ENCODE data around the gene SORBS1.

SORBS1 gene

GRCh38 chr10:95544783-95545500 lies 16.2 kb downstream of the SORBS1 start:
- H3K4me3 ChIP-seq (ENCODE audit: low read depth, low read length): no peak overlapping the region
- no peak for DNase-seq (ENCODE audit: low read depth)
- in situ Hi-C loops (cut with HindIII; ENCODE audit: low sequenced_read_pairs): no loop called here
- no peak for TF ChIP-seq CTCF (IDR thresholded peaks at IDR 0.05; ENCODE audit: low read depth, low read length, missing control alignments)

- H3K4me3 ChIP-seq (ENCODE audit: low read depth, low read length): no peak overlapping the region
- no peak for DNase-seq (ENCODE audit: low read depth)
- no peak for TF ChIP-seq CTCF (IDR thresholded peaks at IDR 0.05; ENCODE audit: low read depth, low read length, missing control alignments)
- in situ Hi-C loops (cut with HindIII; ENCODE audit: low sequenced_read_pairs): no loop called here
Observed at GRCh38 chr10:95543459-95543858, 17.7 kb downstream of the SORBS1 start.

GRCh38 chr10:95542761-95543160 lies 18.4 kb downstream of the SORBS1 start:
- no peak for DNase-seq (ENCODE audit: low read depth)
- no peak for TF ChIP-seq CTCF (IDR thresholded peaks at IDR 0.05; ENCODE audit: low read depth, low read length, missing control alignments)
- in situ Hi-C loops (cut with HindIII; ENCODE audit: low sequenced_read_pairs): no loop called here
- no peak overlapping the region for H3K4me3 ChIP-seq (ENCODE audit: low read depth, low read length)

GRCh38 chr10:95542330-95542729 lies 18.8 kb downstream of the SORBS1 start:
- H3K4me3 ChIP-seq (ENCODE audit: low read depth, low read length): no peak overlapping the region
- TF ChIP-seq CTCF (IDR thresholded peaks at IDR 0.05; ENCODE audit: low read depth, low read length, missing control alignments): no peak
- no peak for DNase-seq (ENCODE audit: low read depth)
- in situ Hi-C loops (cut with HindIII; ENCODE audit: low sequenced_read_pairs): no loop called here

GRCh38 chr10:95540514-95541052 lies 20.6 kb downstream of the SORBS1 start:
- H3K4me3 ChIP-seq (ENCODE audit: low read depth, low read length): no peak overlapping the region
- in situ Hi-C loops (cut with HindIII; ENCODE audit: low sequenced_read_pairs): no loop called here
- TF ChIP-seq CTCF (IDR thresholded peaks at IDR 0.05; ENCODE audit: low read depth, low read length, missing control alignments): no peak
- DNase-seq (ENCODE audit: low read depth): no peak

GRCh38 chr10:95539560-95540284 lies 21.4 kb downstream of the SORBS1 start:
- TF ChIP-seq CTCF (IDR thresholded peaks at IDR 0.05; ENCODE audit: low read depth, low read length, missing control alignments): no peak
- no peak for DNase-seq (ENCODE audit: low read depth)
- no peak overlapping the region for H3K4me3 ChIP-seq (ENCODE audit: low read depth, low read length)
- in situ Hi-C loops (cut with HindIII; ENCODE audit: low sequenced_read_pairs): no loop called here

Measured in astrocyte of the cerebellum (primary cell).